ENCODE results near the gene PPP1R10. TPM values are rescaled to one million over a fixed set of nuclear protein-coding genes. Genes with fewer than 3 reads are reported as not detected.

PPP1R10 gene
- total RNA-seq, 1 donor from 2014 or later: 69.1 TPM

- DNase-seq (ENCODE audit: low read depth): no peak
- Histone ChIP-seq H3K9ac (ENCODE audit: low read length) (no peak overlapping the region), H3K27me3 (ENCODE audit: insufficient read depth, low read length) (no peaks in the 10 kb centered on the region), H3K4me1 (ENCODE audit: insufficient read depth, low read length) (no peaks in the 10 kb centered on the region), H3K9me3 (ENCODE audit: insufficient read depth, low read depth, low read length) (no peaks in the 10 kb centered on the region), H3K36me3 (ENCODE audit: insufficient read depth, low read length) (peaks cover 41% of the 10 kb centered on the region), H4K20me1 (ENCODE audit: insufficient read depth, low read length) (peaks cover 62% of the 10 kb centered on the region), H3K4me2 (ENCODE audit: low read length) (no peak overlapping the region), H2AFZ (ENCODE audit: low read depth, low read length) (no peak overlapping the region), H3K4me3 (ENCODE audit: insufficient read depth, low read depth, low read length) (no peak overlapping the region), H3K79me2 (ENCODE audit: insufficient read depth, low read length) (peaks cover 7% of the 10 kb centered on the region), H3K27ac (ENCODE audit: low read depth, low read length) (no peak overlapping the region)
- H3K4me3 Mint-ChIP-seq (ENCODE audit: unreplicated experiment): no peak overlapping the region
- no peaks in the 10 kb centered on the region for H3K4me1 Mint-ChIP-seq (ENCODE audit: low read depth, unreplicated experiment)
- FAIRE-seq: no peak
- H3K9me3 Mint-ChIP-seq (ENCODE audit: unreplicated experiment): no peaks in the 10 kb centered on the region
- no peak for TF ChIP-seq EZH2 (IDR thresholded peaks at IDR 0.05; ENCODE audit: insufficient read depth, low read length)
- no peak for TF ChIP-seq CTCF (IDR thresholded peaks at IDR 0.05; ENCODE audit: insufficient read depth, low read depth, low read length)
- H3K36me3 Mint-ChIP-seq (ENCODE audit: low read depth, unreplicated experiment): peaks cover 26% of the 10 kb centered on the region
- H3K27me3 Mint-ChIP-seq (ENCODE audit: low read depth, unreplicated experiment): no peaks in the 10 kb centered on the region
- no peak overlapping the region for H3K27ac Mint-ChIP-seq (ENCODE audit: unreplicated experiment)
These were observed 16.5 kb downstream of the PPP1R10 start for GRCh38 chr6:30600451-30600961.

GRCh38 chr6:30599625-30600324 lies 17.3 kb downstream of the PPP1R10 start:
- no peak overlapping the region for H2AFZ ChIP-seq (ENCODE audit: low read depth, low read length)
- no peaks in the 10 kb centered on the region for H3K9me3 Mint-ChIP-seq (ENCODE audit: unreplicated experiment)
- H3K9ac ChIP-seq (ENCODE audit: low read length): no peak overlapping the region
- no peaks in the 10 kb centered on the region for H3K27me3 ChIP-seq (ENCODE audit: insufficient read depth, low read length)
- no peaks in the 10 kb centered on the region for H3K4me1 Mint-ChIP-seq (ENCODE audit: low read depth, unreplicated experiment)
- no peak overlapping the region for H3K4me3 Mint-ChIP-seq (ENCODE audit: unreplicated experiment)
- H3K9me3 ChIP-seq (ENCODE audit: insufficient read depth, low read depth, low read length): no peaks in the 10 kb centered on the region
- H3K27me3 Mint-ChIP-seq (ENCODE audit: low read depth, unreplicated experiment): no peaks in the 10 kb centered on the region
- no peak overlapping the region for H3K4me3 ChIP-seq (ENCODE audit: insufficient read depth, low read depth, low read length)
- no peaks in the 10 kb centered on the region for H3K4me1 ChIP-seq (ENCODE audit: insufficient read depth, low read length)
- H3K79me2 ChIP-seq (ENCODE audit: insufficient read depth, low read length): peaks cover 7% of the 10 kb centered on the region
- H3K36me3 ChIP-seq (ENCODE audit: insufficient read depth, low read length): peaks cover 37% of the 10 kb centered on the region
- TF ChIP-seq CTCF (IDR thresholded peaks at IDR 0.05; ENCODE audit: insufficient read depth, low read depth, low read length) (no peak), EZH2 (IDR thresholded peaks at IDR 0.05; ENCODE audit: insufficient read depth, low read length) (no peak)
- H4K20me1 ChIP-seq (ENCODE audit: insufficient read depth, low read length): peaks cover 56% of the 10 kb centered on the region
- H3K27ac ChIP-seq (ENCODE audit: low read depth, low read length): no peak overlapping the region
- FAIRE-seq: no peak
- H3K27ac Mint-ChIP-seq (ENCODE audit: unreplicated experiment): no peak overlapping the region
- peaks cover 23% of the 10 kb centered on the region for H3K36me3 Mint-ChIP-seq (ENCODE audit: low read depth, unreplicated experiment)
- H3K4me2 ChIP-seq (ENCODE audit: low read length): no peak overlapping the region
- DNase-seq (ENCODE audit: low read depth): no peak

Measured in astrocyte (in vitro differentiated cells and primary cell).